CD4-positive, alpha-beta T cell treated with Interferon gamma for 1 hour (primary cell): ENCODE data around the gene CHRNA5.
"Not testable (repeated sequence)": the region's sequence is repeated elsewhere in the genome, so short reads cannot be mapped to it uniquely, and the experiment has no call there.

ENCODE experiments used
- DNase-seq: peaks from one replicate; pipeline ENCODE4 v3.0.0-alpha.2; 2020

CHRNA5 gene

DNA sequence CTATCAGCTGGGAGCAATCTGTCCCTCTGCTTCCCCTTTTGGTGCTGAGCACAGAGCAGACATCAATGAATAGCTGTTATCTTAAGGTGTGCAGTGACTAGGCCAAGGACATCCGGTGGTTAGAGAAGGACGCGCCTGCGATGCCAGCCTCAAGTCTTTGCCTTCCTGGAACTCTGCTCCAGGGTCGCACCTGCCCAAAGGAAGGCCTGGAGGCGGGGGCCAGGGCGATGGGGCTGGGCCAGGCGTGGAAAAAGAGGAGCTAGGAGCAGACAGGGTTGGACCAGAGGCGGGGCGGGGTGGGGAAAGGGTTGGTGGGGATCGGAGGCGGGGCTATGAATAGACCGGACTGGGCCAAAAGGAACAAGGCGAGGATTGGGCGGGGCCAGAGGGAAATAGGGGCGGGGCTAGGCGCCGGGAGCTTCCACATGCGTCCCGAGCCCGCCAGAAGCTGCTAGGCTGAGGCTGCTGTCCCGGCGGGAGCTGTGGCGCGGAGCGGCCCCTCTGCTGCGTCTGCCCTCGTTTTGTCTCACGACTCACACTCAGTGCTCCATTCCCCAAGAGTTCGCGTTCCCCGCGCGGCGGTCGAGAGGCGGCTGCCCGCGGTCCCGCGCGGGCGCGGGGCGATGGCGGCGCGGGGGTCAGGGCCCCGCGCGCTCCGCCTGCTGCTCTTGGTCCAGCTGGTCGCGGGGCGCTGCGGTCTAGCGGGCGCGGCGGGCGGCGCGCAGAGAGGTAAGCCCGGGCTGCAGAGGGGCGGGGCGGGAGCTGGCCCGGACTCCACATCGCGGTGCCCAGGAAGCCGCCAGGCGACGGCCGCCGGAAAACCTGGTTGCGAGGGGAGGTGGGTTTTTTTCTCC, at the start of gene CHRNA5:
CHRNA5 (plus strand) TSS at position 424 of the 854 bp plus-strand sequence; CDS start at position 624, 200 bp downstream.
- DNase-seq, result peak; percentile 7

DNA sequence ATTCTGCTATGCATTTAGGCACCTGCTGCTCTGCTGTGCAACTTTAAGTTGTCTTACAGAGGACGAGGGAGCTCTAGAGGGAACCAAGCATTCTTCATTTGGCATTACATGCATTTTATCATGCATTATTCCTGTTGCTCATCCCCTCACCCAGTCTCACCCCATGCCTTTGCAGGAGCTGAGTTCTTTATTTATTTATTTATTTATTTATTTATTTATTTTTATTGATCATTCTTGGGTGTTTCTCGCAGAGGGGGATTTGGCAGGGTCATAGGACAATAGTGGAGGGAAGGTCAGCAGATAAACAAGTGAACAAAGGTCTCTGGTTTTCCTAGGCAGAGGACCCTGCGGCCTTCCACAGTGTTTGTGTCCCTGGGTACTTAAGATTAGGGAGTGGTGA, 45.3 kb upstream of the CHRNA5 start:
- not testable (repeated sequence) for DNase-seq

DNA sequence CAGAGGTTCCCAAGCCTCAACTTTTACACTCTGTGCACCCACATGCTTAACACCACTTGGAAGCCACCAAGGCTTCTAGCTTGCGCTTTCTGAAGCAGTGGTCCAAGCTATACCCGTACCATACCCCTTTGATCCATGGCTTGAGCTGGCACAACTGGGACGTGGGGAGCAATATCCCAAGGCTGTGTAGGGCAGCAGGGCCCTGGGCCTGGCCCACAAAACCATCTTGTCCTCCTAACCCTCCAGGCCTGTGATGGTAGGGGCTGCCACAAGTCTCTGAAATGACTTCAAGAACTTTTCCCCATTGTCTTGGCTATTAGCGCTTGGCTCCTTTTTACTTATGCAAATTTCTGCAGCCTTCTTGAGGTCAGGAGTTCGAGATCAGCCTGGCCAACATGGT, 41.1 kb upstream of the CHRNA5 start:
- DNase-seq, result no peak

DNA sequence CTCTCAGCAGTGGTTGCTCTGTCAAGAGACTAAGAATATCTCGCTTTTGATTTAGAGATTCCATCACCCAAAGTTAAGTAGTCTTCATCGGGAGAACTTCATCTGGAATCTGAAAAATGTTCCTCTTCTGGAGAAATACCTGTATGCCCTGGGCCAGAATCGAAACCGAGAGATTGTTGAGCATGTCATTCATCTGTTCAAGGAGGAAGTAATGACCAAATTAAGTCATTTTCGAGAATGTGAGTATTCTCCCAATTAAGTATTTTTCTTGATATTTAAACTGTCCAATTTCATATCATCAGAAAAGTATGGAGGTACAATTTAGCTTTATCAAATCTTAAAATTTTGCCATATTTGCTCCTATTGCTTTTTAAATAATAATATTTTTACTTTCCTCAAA, 38.0 kb upstream of the CHRNA5 start:
- DNase-seq, result no peak

- no peak for DNase-seq
Measured at GRCh38 chr15:78533331-78533730, 32.0 kb upstream of the CHRNA5 start.

- no peak for DNase-seq
Measured at GRCh38 chr15:78536134-78536533, 29.2 kb upstream of the CHRNA5 start.

GRCh38 chr15:78537266-78537905, 27.9 kb upstream of the CHRNA5 start:
- DNase-seq, result no peak

DNA sequence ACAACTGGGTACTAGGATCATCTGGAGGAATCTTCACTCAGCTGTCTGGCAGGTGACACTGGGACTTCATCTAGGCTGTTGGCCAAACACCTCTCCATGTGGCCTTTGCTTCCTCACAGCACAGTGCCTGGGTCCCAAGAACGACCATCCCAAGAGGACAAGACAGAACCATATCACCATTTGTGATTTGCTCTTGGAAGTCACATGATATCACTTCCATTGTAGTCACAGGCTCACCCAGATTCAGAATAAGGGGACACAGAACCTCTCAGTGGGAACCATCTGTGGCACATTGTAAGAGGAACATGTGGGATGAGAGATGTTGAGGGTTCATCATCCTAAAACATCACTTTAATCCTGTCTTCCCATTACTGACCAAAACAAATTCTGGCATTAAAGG, 27.0 kb upstream of the CHRNA5 start:
- no peak for DNase-seq

DNA sequence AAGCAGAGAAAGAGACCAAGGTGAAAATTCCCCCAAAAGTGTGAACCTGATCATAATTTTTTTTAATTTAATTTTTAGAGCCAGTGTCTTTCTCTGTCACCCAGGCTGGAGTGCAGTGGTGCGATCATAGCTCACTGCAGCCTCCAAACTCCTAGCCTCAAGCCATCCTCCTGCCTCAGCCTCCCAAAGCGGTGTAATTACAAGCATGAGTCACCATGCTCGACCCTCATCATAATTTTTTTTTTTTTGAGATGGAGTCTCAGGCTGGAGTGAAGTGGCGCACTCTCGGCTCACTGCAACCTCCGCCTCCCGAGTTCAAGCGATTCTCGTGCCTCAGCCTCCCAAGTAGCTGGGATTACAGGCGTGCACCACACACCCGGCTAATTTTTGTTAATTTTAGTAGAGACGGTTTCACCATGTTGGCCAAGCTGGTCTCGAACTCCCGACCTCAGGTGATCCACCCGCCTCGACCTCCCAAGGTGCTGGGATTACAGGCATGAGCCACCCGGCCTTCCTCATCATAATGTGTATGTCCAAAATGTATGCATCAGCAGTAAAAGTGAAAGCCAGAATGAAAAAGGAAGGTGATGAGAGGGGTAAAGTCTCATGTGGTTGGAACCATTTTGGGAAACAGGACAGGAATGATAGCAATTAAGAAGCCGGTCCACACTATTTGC, 25.7 kb upstream of the CHRNA5 start:
- not testable (repeated sequence) for DNase-seq

DNA sequence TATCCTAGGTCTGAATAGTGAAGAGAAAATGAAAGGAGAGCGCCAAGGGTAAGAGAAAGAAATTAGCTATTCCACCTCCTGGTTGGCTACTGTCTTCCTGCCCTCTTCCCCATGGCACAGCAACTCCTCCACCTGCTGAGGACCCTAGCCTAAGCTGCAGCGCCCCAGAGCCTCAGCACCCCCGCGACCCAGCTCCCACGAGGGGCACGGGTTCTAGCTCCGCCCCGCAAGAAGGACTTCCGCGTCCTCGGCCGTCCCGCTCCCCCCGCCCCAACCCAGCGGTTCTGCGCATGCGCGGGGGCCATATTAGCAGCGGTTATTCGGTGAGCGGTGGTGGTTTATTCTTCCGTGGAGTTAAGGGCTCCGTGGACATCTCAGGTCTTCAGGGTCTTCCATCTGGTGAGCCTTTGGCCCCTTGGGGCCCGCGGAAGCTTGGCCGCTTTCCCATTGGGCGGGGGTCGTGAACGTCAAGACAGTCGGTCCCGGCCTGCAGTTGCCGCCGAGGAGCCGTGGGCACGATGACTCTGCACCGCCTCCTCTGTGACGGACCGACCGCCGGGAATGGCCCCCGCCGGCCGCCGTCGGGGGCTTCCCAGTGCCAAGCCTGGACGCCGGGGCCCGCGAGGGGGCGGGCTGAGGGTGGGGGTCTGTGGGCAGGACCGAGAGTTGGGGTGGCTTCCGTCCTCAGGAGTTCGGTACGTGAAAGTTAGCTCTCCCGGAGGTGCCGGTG, 25.0 kb upstream of the CHRNA5 start, which contains the start of gene PSMA4:
PSMA4 (plus strand) TSS at position 304 of the 730 bp plus-strand sequence. CDS start 1,484 bp downstream, outside the sequence.
- DNase-seq, result peak; percentile 89

DNA sequence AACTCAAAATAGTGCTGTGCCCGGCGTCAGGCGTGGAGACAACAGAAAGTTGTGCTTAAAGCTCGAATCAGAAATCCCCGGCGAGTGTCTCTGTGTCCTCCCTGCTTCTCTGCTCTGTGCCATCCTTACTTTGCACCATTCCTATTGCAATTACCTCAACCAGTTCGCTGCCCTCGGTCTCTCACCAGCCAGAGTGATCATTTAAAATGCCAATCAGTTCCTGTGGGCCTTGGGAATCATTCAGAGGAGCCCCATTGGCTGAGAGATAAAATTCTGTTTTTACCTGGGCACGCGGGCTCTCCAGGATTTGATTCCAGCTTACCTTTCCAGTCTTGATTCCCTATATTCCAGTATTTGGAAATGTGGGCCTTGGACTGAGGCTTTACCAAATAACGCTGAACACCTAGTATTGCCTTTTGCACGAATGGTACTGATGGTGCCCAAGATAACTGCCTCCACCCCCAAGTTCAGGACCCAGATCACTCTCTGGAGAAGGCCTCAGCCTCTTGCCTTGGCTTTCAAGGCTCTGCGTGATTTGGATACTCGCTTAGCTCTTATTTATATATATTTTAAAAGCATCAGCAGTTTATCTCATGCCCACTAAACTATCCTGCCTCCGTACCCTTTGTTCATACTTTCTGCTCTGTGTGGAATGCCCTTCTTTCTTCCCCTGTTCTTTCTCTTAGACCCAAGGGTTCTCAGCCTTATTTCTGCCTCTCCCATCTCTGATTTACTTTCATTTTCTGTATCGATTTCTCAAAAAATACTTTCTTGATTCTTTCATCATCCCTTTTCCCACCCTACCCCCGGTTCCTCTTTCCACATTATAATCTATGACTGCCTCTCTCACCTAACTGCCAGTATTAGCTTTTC, 24.2 kb upstream of the CHRNA5 start:
- DNase-seq, result no peak

GRCh38 chr15:78541744-78542034, 23.6 kb upstream of the CHRNA5 start:
- DNase-seq, result no peak

GRCh38 chr15:78542647-78543046, 22.7 kb upstream of the CHRNA5 start:
- no peak for DNase-seq

DNA sequence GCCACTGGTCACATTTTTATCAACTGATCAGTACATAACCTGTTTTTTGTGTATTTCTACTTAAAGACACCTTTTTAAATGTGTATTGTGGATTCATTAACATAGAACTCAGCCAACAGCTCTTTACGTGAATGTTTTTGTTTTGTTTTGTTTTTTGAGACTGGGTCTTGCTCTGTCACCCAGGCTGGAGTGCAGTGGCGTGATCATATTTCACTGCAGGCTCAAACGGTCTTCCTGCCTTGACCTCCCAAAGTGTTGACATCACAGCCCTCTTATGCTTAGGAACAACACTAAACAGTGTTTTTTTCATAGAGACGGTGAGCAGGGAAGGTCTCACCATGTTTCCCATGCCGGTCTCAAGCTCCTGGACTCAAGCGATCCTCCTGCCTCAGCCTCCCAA, 15.1 kb upstream of the CHRNA5 start:
- no peak for DNase-seq

DNA sequence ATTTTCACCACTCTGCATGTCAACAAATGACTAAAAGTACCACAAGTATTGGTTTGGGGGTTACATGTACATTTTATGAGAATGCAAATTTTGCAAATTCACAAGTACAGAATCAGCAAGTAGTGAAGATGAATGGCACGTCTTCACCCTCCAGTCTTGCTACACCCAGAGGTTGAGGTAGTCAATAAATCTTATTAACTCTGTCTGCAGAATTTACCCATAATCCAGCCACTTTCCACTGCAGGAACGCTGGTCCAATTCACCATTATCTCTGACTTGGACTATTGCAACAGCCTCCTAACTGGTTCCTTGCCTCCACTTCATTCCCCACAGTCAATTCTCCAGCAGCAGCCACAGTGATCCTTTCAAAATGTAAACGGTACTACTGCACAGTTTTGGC, 14.5 kb upstream of the CHRNA5 start:
- no peak for DNase-seq

GRCh38 chr15:78551902-78552301, 13.4 kb upstream of the CHRNA5 start:
- no peak for DNase-seq

DNA sequence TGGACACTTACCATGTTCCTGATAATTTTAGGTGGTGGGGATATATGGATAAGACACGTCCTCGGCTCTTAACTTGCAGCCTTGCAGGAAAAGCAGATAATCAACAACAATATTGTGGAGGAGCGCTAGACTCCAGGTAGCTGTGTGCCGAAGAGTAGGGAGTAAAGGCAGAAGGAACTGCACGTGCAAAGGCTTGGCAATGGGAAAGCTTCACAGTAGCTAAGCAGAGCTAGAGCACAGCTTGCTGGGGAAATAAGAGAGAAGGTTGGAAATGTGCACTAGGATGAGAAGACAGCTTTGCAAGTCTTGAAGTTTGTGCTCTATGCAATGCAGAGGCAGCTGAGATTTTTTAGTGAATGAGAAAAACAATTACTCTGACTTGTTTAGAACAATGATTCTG, 12.7 kb upstream of the CHRNA5 start:
- DNase-seq, result no peak

- not testable (repeated sequence) for DNase-seq
Measured at GRCh38 chr15:78560201-78560600, 5.1 kb upstream of the CHRNA5 start.

GRCh38 chr15:78561490-78561889, 3.8 kb upstream of the CHRNA5 start:
- no peak for DNase-seq

DNA sequence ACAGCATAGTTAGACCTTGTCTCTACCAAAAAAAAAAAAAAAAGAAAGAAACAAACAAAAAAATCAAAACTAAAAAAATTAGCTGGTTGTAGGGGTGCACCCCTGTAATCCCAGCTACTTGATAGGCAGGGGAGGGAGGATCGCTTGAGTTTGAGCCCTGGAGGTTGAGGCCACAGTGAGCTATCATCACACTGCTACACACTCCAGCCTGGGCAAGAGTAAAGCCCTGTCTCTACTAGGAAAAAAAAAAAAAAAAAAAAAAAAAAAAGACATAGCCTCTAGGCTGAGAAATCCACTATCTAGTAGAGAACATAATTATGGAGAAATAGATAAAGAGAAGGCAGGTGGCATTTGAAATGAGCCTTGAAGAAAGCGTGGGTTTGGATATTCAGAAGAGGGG, 2.2 kb upstream of the CHRNA5 start:
- DNase-seq, result no peak

GRCh38 chr15:78564743-78565096, 600 bp upstream of the CHRNA5 start:
- DNase-seq, result no peak
